Adrenal gland (tissue), 12 donors: ENCODE results near the gene RNF220. TPM values are rescaled to one million over a fixed set of nuclear protein-coding genes. Genes with fewer than 3 reads are reported as not detected.

Source experiments
- DNase-seq, 7 donors: peaks; one replicate each; pipeline ENCODE4 v3.0.0-alpha.2; 2019 to 2020
- H3K27ac ChIP-seq, 5 donors: fragments of 200-600 bp; sonication (generic) in 4 of 5; 1 replicate in 3 of 5; 2 replicates in 2 of 5; pipeline versions ENCODE4 v1.5.1 to v1.8.0; 2016 to 2020; ENCODE audit warnings: mild to moderate bottlenecking in 1 of 5
- H3K27me3 ChIP-seq: fragments of 200-600 bp; 2 replicates; pipeline ENCODE4 v1.8.0; 2021
- H3K36me3 ChIP-seq, 2 donors: fragments of 200-600 bp; replicated peaks in 1 of 2; 1 replicate in 1 of 2; 2 replicates in 1 of 2; pipeline versions ENCODE4 v1.5.1 to v1.8.0; 2018 to 2022
- H3K4me1 ChIP-seq, 2 donors: fragments of 200-600 bp; replicated peaks in 1 of 2; 1 replicate in 1 of 2; 2 replicates in 1 of 2; pipeline versions ENCODE4 v1.5.1 to v1.8.0; 2018 to 2021
- H3K4me3 ChIP-seq, 4 donors: fragments of 200-600 bp; sonication (generic) in 3 of 4; one replicate each; pipeline ENCODE4 v1.5.1; 2016 to 2018
- H3K9me3 ChIP-seq, 3 donors: fragments of 200-600 bp; sonication (generic) in 1 of 3; replicated peaks in 1 of 3; 1 replicate in 2 of 3; 2 replicates in 1 of 3; pipeline versions ENCODE4 v1.5.1 to v1.8.0; 2016 to 2021
- CTCF ChIP-seq, 6 experiments: fragments of 450-650 bp in 4 of 6; fragments of 200-600 bp in 2 of 6; sonication (generic) in 1 of 6; IDR thresholded peaks; 1 replicate in 5 of 6; 2 replicates in 1 of 6; pipeline versions ENCODE4 v1.5.1 to v1.8.0; 2016 to 2021; ENCODE audit warnings: antibody characterized with exemption in 6 of 6, mild to moderate bottlenecking in 2 of 6, moderate library complexity in 1 of 6
- POLR2A ChIP-seq, 2 donors: fragments of 450-650 bp; IDR thresholded peaks; one replicate each; pipeline ENCODE4 v1.6.1; 2017; ENCODE audit warnings: antibody characterized with exemption in 2 of 2, mild to moderate bottlenecking in 2 of 2, moderate library complexity in 1 of 2
- WGBS, 4 donors: extraction: QIAGEN DNeasy Blood & Tissue Kit in 2 of 4; methylation state at CpG; one replicate each; pipeline versions ENCODE4 v1.1.5 to v1.1.7; 2013 to 2017; 5-methylcytosine and 5-hydroxymethylcytosine counted together
- intact Hi-C, 2 donors: fragments of 100-400 bp; cut with DNase I; formaldehyde crosslinking; loops; one replicate each; pipeline versions ENCODE4 v1.14.1 to v1.15.0; 2022 to 2023
- polyA plus RNA-seq, 3 donors: library from polyadenylated mRNA; stranded (reverse); fragments of 200-250 nt in 2 of 3; fragments of 350-450 nt in 1 of 3; fragmentation: Illumina TruSeq in 1 of 3; extraction: RNeasy Lipid Tissue Mini Kit (QIAGEN cat#74804) in 1 of 3; gene quantifications; one replicate each; pipeline ENCODE4 v1.2.3, GENCODE V29; 2013 to 2014
- total RNA-seq, 9 donors: library from RNA; depleted of rRNA in 4 of 9; stranded (reverse); fragments of >200 nt in 4 of 9; fragments of 120-200 nt in 1 of 9; fragmentation: NEBNext Ultra II Directional in 1 of 9; extraction: Animal tissue kit (Norgen Biotek cat#: 25700) in 1 of 9; gene quantifications; one replicate each; pipeline versions ENCODE4 v1.1.0 to v1.2.4, GENCODE V29; 2013 to 2023
- donor health status: healthy with polysubstance abuse.
- donor health status: Bipolar disorder and iron deficiency.
- donor health status: DM: yes; HTN: yes; CAD: no.
- donor health status: DM: no; HTN: no; CAD: no.
- donor health status: DM: no; HTN: no; CAD: no.
- donor health status: DM: yes; HTN: yes; CAD: no.

RNF220 gene
- total and polyA plus RNA-seq, 12 donors = 36.3 to 150 (median 66.5) TPM

GRCh38 chr1:44543064-44543744 lies 138.1 kb downstream of the RNF220 start:
- Histone ChIP-seq H3K4me3 (no peak overlapping the region), H3K27ac (no peak overlapping the region), H3K27me3 (no peaks in the 10 kb centered on the region), H3K9me3 (no peaks in the 10 kb centered on the region), H3K36me3 (no peaks in the 10 kb centered on the region), H3K4me1 (no peaks in the 10 kb centered on the region)
- TF ChIP-seq CTCF (IDR thresholded peaks at IDR 0.05) = no peak
- TF ChIP-seq POLR2A (IDR thresholded peaks at IDR 0.05) = no peak
- intact Hi-C loops = no loop called here
- 25 to 38% (median 29%) methylated on average over 10 to 15 of the region's 15 CpGs for WGBS, 4 donors
- no peak for DNase-seq

DNA sequence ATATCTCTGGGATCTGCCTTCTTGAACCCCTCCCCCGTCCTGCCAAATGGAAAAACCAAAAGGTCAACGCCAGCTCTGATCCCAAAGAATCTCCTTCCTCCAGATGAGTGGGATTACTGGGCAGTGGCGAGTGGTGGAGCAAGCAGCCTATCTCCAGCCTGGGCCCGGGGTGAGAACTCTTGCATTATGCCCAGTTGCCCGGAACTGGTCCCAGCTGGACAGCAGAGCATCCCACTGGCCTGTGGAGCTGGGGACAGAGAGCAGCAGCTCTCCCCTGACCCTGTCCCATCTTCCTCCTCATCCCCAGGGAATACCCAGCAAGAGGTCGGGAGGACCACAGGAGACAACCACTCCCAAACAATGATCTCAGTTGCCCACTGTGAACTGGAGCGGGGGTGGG lies 138.7 kb downstream of the RNF220 start:
- H3K9me3 ChIP-seq = no peaks in the 10 kb centered on the region
- no peaks in the 10 kb centered on the region for H3K36me3 ChIP-seq
- no peaks in the 10 kb centered on the region for H3K27me3 ChIP-seq
- WGBS, 4 donors = 47 to 57% (median 52%) methylated on average over 5 to 7 of the region's 7 CpGs
- no peak for DNase-seq
- TF ChIP-seq CTCF (IDR thresholded peaks at IDR 0.05) = no peak
- no peak for TF ChIP-seq POLR2A (IDR thresholded peaks at IDR 0.05)
- H3K27ac ChIP-seq = no peak overlapping the region
- H3K4me3 ChIP-seq = no peak overlapping the region
- intact Hi-C loops = no loop called here
- H3K4me1 ChIP-seq = no peaks in the 10 kb centered on the region

- Histone ChIP-seq H3K9me3 (no peaks in the 10 kb centered on the region), H3K36me3 (no peaks in the 10 kb centered on the region), H3K27me3 (no peaks in the 10 kb centered on the region), H3K4me3 (no peak overlapping the region), H3K4me1 (no peaks in the 10 kb centered on the region), H3K27ac (no peak overlapping the region)
- WGBS, 4 donors = 82 to 85% (median 84%) methylated on average over 9 of the region's 9 CpGs
- TF ChIP-seq CTCF (IDR thresholded peaks at IDR 0.05) = no peak
- no peak for TF ChIP-seq POLR2A (IDR thresholded peaks at IDR 0.05)
- DNase-seq = no peak
- intact Hi-C loops = no loop called here
Observed at GRCh38 chr1:44544960-44545359, 139.9 kb downstream of the RNF220 start.

DNA sequence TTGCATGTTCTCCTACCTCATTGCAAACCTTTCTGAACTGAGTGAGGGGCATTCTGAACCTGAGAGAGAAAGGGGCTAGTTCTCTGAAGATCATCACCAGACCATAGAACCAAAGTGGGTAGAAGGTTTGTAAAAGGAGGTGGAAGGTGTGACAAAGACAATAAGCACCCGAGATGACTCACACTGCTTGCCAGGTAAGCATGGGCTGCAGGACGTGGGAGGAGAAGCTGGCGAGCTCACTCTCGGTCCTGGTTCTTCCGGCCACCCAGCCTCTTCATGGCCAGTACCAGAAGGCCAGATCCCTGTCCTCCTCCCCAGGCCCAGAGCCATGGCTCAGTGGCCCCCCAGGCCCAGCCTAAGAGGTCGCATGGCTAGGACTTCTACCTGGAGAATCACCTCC lies 140.9 kb downstream of the RNF220 start:
- WGBS, 4 donors = 76 to 81% (median 77%) methylated on average over 6 of the region's 6 CpGs
- no peak for TF ChIP-seq POLR2A (IDR thresholded peaks at IDR 0.05)
- TF ChIP-seq CTCF (IDR thresholded peaks at IDR 0.05) = no peak
- Histone ChIP-seq H3K27ac (no peak overlapping the region), H3K4me3 (no peak overlapping the region), H3K27me3 (no peaks in the 10 kb centered on the region), H3K4me1 (no peaks in the 10 kb centered on the region), H3K36me3 (no peaks in the 10 kb centered on the region), H3K9me3 (no peaks in the 10 kb centered on the region)
- intact Hi-C loops = no loop called here
- no peak for DNase-seq
